ENCODE measurements around the gene ARHGAP8. TPM values are rescaled to one million over a fixed set of nuclear protein-coding genes. Genes with fewer than 3 reads are reported as not detected.

The ARHGAP8 gene
- polyA plus RNA-seq, 1 donor: 16.2 TPM

DNA sequence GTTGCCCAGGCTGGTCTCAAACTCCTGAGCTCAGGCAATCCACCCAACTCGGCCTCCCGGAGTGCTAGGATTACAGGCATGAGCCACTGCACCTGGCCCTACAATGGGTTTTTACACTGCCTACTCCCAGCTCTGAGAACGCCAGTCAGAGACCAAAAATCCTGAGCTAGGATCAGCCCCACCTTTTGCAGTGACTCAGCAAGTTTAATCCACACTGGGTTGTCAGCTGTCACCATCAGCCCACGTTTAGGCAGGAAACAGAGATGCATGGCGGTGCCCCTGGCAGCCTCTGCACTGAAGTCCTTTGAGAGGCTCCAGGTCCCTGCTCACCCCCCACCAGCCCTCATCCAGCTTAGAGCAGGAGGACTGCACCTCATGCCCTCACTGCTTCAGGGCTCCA lies 117.6 kb downstream of the ARHGAP8 start:
- no peaks in the 10 kb centered on the region for H3K9me3 ChIP-seq (ENCODE audit: control insufficient read depth, low read depth, low read length)
- no peaks in the 10 kb centered on the region for H3K27me3 ChIP-seq (ENCODE audit: control insufficient read depth, insufficient read depth, low read length)
- H3K4me1 ChIP-seq (ENCODE audit: control insufficient read depth, insufficient read depth, low read length): no peaks in the 10 kb centered on the region
- no peak overlapping the region for H3K27ac ChIP-seq (ENCODE audit: low read length)
- no peaks in the 10 kb centered on the region for H3K36me3 ChIP-seq (ENCODE audit: control insufficient read depth, insufficient read depth, low read length)
- no peak for DNase-seq
- H3K4me3 ChIP-seq (ENCODE audit: low read length): no peak overlapping the region
- no CpG with 5 or more reads among the region's 5 CpGs for WGBS (ENCODE audit: insufficient coverage, low lambda C conversion rate)

DNA sequence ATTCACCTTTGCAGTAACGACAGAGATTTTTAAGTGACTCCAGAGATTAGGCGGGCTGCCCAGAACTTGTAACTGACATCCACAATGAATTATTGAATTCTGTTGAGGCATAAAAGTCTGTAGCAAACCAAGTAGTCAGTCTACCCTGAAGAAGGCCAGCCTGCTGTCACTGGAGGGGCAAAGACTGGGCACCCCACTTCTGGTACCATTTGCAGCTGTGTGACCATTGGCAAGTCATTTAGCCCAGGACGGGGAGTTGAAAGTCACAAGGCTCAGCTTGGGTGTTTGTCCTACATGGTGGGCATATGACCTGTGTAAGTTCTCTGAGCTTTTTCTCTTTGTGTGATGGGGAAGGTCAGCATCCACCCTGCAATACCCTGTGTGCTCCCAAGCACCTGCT lies 119.4 kb downstream of the ARHGAP8 start:
- Histone ChIP-seq H3K4me3 (ENCODE audit: low read length) (no peak overlapping the region), H3K27me3 (ENCODE audit: control insufficient read depth, insufficient read depth, low read length) (no peaks in the 10 kb centered on the region), H3K36me3 (ENCODE audit: control insufficient read depth, insufficient read depth, low read length) (no peaks in the 10 kb centered on the region), H3K9me3 (ENCODE audit: control insufficient read depth, low read depth, low read length) (no peaks in the 10 kb centered on the region), H3K4me1 (ENCODE audit: control insufficient read depth, insufficient read depth, low read length) (no peaks in the 10 kb centered on the region), H3K27ac (ENCODE audit: low read length) (no peak overlapping the region)
- WGBS (ENCODE audit: insufficient coverage, low lambda C conversion rate): 100% methylated on average over 1 of the region's 3 CpGs
- no peak for DNase-seq

GRCh38 chr22:44876921-44877320 lies 124.5 kb downstream of the ARHGAP8 start:
- no CpG with 5 or more reads among the region's 4 CpGs for WGBS (ENCODE audit: insufficient coverage, low lambda C conversion rate)
- Histone ChIP-seq H3K27me3 (ENCODE audit: control insufficient read depth, insufficient read depth, low read length) (no peaks in the 10 kb centered on the region), H3K27ac (ENCODE audit: low read length) (no peak overlapping the region), H3K4me3 (ENCODE audit: low read length) (no peak overlapping the region), H3K9me3 (ENCODE audit: control insufficient read depth, low read depth, low read length) (no peaks in the 10 kb centered on the region), H3K36me3 (ENCODE audit: control insufficient read depth, insufficient read depth, low read length) (no peaks in the 10 kb centered on the region), H3K4me1 (ENCODE audit: control insufficient read depth, insufficient read depth, low read length) (no peaks in the 10 kb centered on the region)
- no peak for DNase-seq

DNA sequence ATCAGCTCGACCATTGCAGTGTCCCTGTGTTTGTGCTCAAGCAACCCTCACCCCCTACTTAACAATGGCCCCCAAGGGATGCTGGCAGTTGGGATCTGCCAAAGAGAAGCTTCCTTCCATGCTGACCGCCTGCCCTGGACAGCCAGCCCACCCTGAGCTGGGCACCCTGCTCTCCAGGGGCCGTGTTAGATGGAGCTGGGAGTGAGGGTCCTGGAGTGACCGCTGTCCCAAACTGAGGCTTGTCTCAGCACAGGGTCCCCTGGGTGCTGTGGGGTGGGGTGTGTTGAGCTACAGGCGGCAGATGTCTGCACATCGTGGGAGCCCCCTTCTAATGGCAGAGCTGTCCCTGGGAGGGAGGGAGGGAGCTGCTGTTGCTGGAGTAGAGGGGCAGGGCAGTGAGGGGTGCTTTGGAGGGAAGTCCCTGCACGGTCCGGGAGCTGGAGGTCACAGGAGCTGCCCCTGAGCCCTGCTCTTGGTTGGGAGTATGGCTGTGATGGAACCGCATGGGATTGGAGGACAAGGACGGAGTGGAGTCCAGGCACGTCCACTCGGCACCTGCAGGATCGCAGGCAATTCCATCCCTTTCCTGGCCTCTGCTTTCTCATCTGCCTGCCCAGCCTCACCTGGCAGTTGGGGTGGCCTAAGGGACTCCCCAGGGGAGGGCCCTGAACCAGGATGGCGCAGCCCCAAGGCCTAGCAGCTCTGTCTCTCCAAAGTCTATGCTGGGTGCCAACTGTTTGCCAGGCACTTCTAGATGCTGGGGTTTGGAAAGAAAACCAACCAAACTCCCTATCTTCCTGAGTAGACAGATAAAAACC lies 126.3 kb downstream of the ARHGAP8 start:
- Histone ChIP-seq H3K27me3 (ENCODE audit: control insufficient read depth, insufficient read depth, low read length) (no peaks in the 10 kb centered on the region), H3K36me3 (ENCODE audit: control insufficient read depth, insufficient read depth, low read length) (no peaks in the 10 kb centered on the region), H3K4me1 (ENCODE audit: control insufficient read depth, insufficient read depth, low read length) (no peaks in the 10 kb centered on the region), H3K4me3 (ENCODE audit: low read length) (no peak overlapping the region), H3K9me3 (ENCODE audit: control insufficient read depth, low read depth, low read length) (no peaks in the 10 kb centered on the region), H3K27ac (ENCODE audit: low read length) (no peak overlapping the region)
- DNase-seq: no peak
- no CpG with 5 or more reads among the region's 14 CpGs for WGBS (ENCODE audit: insufficient coverage, low lambda C conversion rate)

DNA sequence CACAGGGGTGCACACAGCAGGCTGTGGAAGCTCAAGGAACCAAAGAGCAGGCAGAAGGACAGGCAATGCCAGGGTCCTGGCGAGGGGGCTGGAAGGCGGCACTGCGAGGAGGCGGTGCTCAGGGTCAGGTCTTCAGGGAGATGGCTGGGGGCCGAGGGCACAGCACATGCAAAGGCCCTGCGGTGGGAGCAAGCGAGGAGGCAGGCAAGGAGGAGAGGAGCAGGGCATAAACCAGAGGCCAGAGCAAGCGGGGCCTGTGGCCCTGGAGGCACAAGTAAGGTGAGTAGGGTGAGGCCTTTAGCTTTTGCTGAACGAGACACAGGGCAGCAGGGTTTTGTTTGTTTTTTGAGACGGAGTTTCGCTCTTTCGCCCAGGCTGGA lies 126.9 kb downstream of the ARHGAP8 start:
- WGBS (ENCODE audit: insufficient coverage, low lambda C conversion rate): no CpG with 5 or more reads among the region's 12 CpGs
- Histone ChIP-seq H3K4me3 (ENCODE audit: low read length) (no peak overlapping the region), H3K9me3 (ENCODE audit: control insufficient read depth, low read depth, low read length) (no peaks in the 10 kb centered on the region), H3K27me3 (ENCODE audit: control insufficient read depth, insufficient read depth, low read length) (no peaks in the 10 kb centered on the region), H3K4me1 (ENCODE audit: control insufficient read depth, insufficient read depth, low read length) (no peaks in the 10 kb centered on the region), H3K36me3 (ENCODE audit: control insufficient read depth, insufficient read depth, low read length) (no peaks in the 10 kb centered on the region), H3K27ac (ENCODE audit: low read length) (no peak overlapping the region)
- no peak for DNase-seq

DNA sequence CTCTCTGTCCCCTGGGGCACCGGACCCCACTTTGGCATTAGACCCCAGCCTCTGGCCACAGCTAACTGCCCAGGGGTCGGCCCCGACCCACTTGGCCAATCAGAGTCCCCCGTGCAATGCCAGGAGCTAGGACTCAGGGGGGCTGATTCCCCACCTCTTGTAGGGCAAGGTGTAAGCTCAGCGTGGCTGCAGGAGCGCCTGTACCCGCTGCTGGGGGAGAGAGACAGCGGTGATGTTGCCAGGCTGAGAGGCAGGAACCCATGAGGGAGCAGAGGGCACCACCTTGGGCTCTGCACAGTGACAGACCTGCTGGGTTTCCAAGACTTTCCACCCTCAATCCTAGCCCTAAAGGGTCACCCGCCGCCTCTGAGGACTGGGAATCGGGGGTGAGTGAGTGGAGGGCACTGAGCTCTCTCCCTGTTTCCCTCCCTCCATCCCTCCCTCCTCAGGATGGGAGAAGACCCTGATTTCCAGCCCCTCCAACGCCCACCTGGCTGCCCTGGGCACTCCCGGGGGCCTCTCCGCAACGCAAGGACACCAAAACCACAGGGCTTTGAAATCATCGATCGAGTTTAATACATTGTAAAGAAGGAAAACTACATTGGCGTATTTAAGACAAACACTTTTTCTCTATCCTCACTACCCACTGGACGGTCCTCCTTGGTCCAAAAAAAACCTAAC lies 128.4 kb downstream of the ARHGAP8 start:
- no peak for DNase-seq
- H3K9me3 ChIP-seq (ENCODE audit: control insufficient read depth, low read depth, low read length): no peaks in the 10 kb centered on the region
- WGBS (ENCODE audit: insufficient coverage, low lambda C conversion rate): no CpG with 5 or more reads among the region's 19 CpGs
- H3K36me3 ChIP-seq (ENCODE audit: control insufficient read depth, insufficient read depth, low read length): no peaks in the 10 kb centered on the region
- H3K4me1 ChIP-seq (ENCODE audit: control insufficient read depth, insufficient read depth, low read length): no peaks in the 10 kb centered on the region
- H3K27me3 ChIP-seq (ENCODE audit: control insufficient read depth, insufficient read depth, low read length): no peaks in the 10 kb centered on the region
- no peak overlapping the region for H3K4me3 ChIP-seq (ENCODE audit: low read length)
- no peak overlapping the region for H3K27ac ChIP-seq (ENCODE audit: low read length)

DNA sequence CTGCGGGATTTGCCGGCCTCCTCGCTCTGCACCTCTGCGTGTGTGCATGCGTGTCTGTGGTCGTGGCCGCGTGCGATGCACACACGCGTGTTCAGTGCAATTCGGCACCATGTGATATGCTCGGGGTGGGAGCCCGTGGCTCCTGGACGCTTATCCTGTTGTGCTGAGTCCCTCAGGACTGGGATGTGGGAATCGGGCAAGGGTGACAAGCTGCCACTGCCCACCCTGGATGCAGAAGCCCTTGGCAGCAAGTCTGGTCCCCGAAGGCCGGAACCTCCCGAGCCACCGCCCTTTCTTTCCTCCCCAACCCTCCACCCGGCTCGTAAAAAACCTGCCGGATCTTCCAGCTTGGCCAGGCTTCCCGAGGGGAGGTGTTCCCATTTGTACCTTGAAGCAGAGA lies 129.2 kb downstream of the ARHGAP8 start:
- H3K4me3 ChIP-seq (ENCODE audit: low read length): no peak overlapping the region

GRCh38 chr22:44882226-44882905 lies 130.0 kb downstream of the ARHGAP8 start:
- Histone ChIP-seq H3K4me1 (ENCODE audit: control insufficient read depth, insufficient read depth, low read length) (no peaks in the 10 kb centered on the region), H3K27me3 (ENCODE audit: control insufficient read depth, insufficient read depth, low read length) (no peaks in the 10 kb centered on the region), H3K4me3 (ENCODE audit: low read length) (no peak overlapping the region), H3K27ac (ENCODE audit: low read length) (no peak overlapping the region), H3K9me3 (ENCODE audit: control insufficient read depth, low read depth, low read length) (no peaks in the 10 kb centered on the region), H3K36me3 (ENCODE audit: control insufficient read depth, insufficient read depth, low read length) (no peaks in the 10 kb centered on the region)
- 80% methylated on average over 1 of the region's 26 CpGs for WGBS (ENCODE audit: insufficient coverage, low lambda C conversion rate)
- DNase-seq: no peak

More for the DNA sequence above, 129.2 kb downstream of the ARHGAP8 start:
- H3K9me3 ChIP-seq (ENCODE audit: control insufficient read depth, low read depth, low read length): no peaks in the 10 kb centered on the region
- no peaks in the 10 kb centered on the region for H3K36me3 ChIP-seq (ENCODE audit: control insufficient read depth, insufficient read depth, low read length)
- H3K27me3 ChIP-seq (ENCODE audit: control insufficient read depth, insufficient read depth, low read length): no peaks in the 10 kb centered on the region
- no peaks in the 10 kb centered on the region for H3K4me1 ChIP-seq (ENCODE audit: control insufficient read depth, insufficient read depth, low read length)
- DNase-seq: no peak
- H3K27ac ChIP-seq (ENCODE audit: low read length): no peak overlapping the region
- WGBS (ENCODE audit: insufficient coverage, low lambda C conversion rate): no CpG with 5 or more reads among the region's 24 CpGs

- no peaks in the 10 kb centered on the region for H3K9me3 ChIP-seq (ENCODE audit: control insufficient read depth, low read depth, low read length)
- no peak for DNase-seq
- H3K27ac ChIP-seq (ENCODE audit: low read length): no peak overlapping the region
- no peaks in the 10 kb centered on the region for H3K4me1 ChIP-seq (ENCODE audit: control insufficient read depth, insufficient read depth, low read length)
- no CpG with 5 or more reads among the region's 12 CpGs for WGBS (ENCODE audit: insufficient coverage, low lambda C conversion rate)
- H3K4me3 ChIP-seq (ENCODE audit: low read length): no peak overlapping the region
- no peaks in the 10 kb centered on the region for H3K36me3 ChIP-seq (ENCODE audit: control insufficient read depth, insufficient read depth, low read length)
- no peaks in the 10 kb centered on the region for H3K27me3 ChIP-seq (ENCODE audit: control insufficient read depth, insufficient read depth, low read length)
Observed at GRCh38 chr22:44883011-44883421, 130.6 kb downstream of the ARHGAP8 start.

DNA sequence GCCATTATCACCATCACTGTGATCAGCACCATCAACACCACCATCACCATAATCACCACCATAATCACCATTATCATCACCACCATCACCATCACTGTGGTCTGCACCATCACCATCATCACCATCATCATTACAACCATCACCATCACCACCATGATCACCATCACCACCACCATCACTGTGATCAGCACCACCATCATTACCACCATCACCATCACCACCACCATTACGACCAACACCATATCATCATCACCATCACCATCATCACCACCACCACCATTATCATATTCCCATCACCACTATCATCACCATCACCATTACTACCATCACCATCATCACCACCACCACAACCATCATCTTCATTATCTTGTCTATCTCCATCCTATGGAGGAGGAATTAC lies 132.2 kb downstream of the ARHGAP8 start:
- H3K9me3 ChIP-seq (ENCODE audit: control insufficient read depth, low read depth, low read length): no peaks in the 10 kb centered on the region
- H3K36me3 ChIP-seq (ENCODE audit: control insufficient read depth, insufficient read depth, low read length): no peaks in the 10 kb centered on the region
- no peak overlapping the region for H3K4me3 ChIP-seq (ENCODE audit: low read length)
- 100% methylated on average over 1 of the region's 1 CpG for WGBS (ENCODE audit: insufficient coverage, low lambda C conversion rate)
- H3K4me1 ChIP-seq (ENCODE audit: control insufficient read depth, insufficient read depth, low read length): no peaks in the 10 kb centered on the region
- DNase-seq: no peak
- no peak overlapping the region for H3K27ac ChIP-seq (ENCODE audit: low read length)
- H3K27me3 ChIP-seq (ENCODE audit: control insufficient read depth, insufficient read depth, low read length): no peaks in the 10 kb centered on the region

Data from large intestine (tissue), 3 donors.